Suppressor macrophage (primary cell): Measurements from ENCODE around the gene CLN6.
"Not testable (repeated sequence)": the region's sequence is repeated elsewhere in the genome, so short reads cannot be mapped to it uniquely, and the experiment has no call there.

Source experiments
- DNase-seq, 4 experiments: peaks; one replicate each; pipeline ENCODE4 v3.0.0-alpha.2; 2020 to 2022

The CLN6 gene

DNA sequence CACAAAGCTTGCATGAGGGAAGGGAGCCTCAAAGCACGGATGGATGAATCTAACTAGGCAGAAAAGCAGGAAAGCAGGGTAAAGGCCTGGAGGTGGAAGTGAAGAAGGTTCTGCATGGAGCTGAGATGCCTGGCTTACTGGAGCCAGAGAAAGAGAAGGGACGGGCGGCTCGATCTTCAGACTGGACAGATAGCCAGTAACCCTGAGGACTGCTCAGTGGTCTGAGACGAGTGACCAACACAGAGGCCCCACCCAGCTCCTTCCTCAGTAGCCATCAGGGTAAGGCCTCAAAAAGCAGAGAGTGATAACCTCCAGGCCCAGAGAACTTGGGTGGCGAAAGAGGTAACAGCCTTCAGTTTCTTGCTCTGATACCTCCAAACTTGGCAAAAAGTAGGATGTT, 6.4 kb downstream of the CLN6 start:
- DNase-seq: no peak

DNA sequence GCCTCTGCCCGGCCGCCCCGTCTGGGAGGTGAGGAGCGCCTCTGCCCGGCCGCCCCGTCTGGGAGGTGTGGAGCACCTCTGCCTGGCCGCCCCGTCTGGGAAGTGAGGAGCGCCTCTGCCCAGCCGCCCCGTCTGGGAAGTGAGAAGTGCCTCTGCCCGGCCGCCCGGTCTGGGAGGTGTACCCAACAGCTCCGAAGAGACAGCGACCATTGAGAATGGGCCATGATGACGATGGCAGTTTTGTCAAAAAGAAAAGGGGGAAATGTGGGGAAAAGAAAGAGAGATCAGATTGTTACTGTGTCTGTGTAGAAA, 7.1 kb downstream of the CLN6 start:
- DNase-seq: not testable (repeated sequence)

DNA sequence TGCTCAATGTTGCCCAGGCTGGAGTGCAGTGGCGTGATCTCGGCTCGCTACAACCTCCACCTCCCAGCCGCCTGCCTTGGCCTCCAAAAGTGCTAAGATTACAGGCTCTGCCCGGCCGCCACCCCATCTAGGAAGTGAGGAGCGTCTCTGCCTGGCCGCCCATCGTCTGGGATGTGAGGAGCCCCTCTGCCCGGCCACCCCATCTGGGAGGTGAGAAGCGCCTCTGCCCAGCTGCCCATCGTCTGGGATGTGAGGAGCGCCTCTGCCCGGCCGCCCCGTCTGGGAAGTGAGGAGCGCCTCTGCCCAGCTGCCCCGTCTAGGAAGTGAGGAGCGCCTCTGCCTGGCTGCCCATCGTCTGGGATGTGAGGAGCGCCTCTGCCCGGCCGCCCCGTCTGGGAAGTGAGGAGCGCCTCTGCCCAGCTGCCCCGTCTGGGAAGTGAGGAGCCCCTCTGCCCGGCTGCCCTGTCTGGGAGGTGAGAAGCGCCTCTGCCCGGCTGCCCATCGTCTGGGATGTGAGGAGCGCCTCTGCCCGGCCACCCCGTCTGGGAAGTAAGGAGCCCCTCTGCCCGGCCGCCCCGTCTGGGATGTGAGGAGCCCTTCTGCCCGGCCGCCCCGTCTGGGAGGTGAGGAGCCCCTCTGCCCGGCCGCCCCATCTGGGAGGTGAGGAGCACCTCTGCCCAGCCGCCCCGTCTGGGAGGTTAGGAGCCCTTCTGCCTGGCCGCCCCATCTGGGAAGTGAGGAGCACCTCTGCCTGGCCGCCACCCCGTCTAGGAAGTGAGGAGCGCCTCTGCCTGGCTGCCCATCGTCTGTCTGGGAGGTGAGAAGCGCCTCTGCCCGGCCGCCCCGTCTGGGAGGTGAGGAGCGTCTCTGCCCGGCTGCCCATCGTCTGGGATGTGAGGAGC, 7.7 kb downstream of the CLN6 start:
- not testable (repeated sequence) for DNase-seq

DNA sequence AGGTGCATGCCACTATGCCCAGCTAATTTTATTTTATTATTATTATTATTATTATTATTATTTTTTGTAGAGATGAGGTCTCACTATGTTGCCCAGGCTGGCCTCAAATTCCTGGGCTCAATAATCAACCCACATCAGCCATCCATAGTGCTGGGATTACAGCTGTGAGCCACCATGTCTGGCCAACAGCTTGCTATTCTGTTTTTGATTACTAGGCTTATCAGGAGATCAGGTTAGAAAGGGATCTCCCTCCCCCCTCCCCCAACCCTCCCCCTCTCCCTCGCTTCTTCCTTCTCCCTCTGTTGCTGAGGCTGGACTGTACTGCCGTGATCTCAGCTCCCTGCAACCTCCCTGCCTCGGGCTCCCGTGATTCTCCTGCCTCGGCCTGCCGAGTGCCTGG, 8.6 kb downstream of the CLN6 start:
- no peak for DNase-seq

DNA sequence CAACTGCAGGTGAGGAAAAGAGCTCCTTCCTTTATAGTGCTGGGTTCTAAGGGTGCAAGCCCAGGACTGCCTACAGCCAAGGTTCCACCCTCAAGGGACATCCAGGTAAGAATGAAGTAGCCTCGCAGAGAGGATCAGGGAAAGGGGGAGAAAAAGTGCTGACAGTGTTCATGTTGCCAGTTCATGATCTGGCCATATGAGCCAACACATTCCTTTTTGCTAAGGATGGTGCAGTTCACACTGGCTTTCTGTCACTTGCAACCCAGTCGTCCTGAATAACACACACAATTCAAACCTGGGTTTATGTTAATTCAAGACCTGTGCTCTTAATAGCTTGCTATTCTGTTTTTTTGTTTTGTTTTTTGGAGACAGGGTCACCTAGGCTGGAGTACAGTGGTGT, 9.0 kb downstream of the CLN6 start:
- DNase-seq: no peak

DNA sequence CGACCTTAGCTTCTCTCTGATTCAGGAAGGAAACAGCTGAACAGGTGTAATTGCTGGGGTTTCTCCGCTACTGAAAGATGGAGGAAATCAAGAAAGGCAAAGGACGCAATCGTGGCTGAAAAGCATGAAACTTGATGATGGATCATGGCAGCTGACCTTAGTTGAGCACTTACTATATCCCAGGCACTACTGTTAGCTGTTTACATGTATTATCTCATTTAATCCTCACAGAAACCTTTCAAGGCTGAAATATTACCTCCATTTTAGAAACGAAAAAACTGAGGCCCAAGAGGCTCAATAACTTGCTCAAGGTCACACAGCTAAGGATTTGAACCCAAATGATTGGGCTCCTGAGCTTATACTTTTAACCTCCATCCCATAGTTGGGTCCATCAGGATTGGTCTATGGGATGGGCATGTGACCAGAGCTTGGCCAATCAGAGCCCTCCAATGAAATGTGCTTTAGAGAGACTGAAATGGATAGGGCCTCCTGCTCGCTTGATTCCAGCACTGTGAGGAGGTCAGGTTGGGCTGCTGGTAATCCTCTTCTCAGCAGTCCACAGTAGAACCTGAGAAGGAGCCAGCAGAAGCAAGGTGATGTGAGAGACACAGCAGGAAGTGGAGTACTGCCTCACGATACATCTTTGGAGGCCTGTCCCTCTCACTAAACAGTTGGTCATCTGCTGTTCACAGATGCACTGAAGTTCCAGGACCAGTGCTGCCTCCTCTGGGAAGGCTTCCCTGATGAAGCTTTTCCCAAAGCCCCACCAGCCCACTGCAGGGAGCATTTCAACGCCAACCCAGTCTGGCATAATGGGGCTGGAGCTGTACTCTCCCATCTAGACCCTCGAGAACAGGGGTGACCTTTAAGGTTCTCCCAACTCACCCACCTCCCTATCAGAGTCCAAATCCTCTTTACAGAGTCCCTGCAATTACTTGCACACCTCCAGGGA, 10.4 kb downstream of the CLN6 start:
- no peak for DNase-seq

DNA sequence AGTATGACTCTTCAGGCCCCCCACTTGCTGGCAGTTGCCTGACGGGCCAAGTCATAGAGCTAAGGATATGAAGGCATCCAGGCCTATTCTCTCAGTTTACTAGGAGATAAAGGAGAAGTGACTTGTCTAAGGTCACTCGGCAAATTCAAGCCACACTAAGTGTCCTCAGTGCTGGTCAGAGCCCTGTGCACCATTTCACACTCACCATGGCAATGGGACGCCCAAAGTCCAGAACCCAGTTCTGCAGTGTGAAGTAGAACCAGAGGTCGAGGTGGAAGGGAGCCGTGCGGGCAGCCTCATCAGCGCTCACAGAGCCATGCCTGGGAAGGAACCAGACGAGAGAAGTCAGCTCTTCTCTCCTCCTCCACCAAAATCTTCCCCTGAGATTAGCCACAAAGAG, 11.2 kb downstream of the CLN6 start:
- no peak for DNase-seq

DNA sequence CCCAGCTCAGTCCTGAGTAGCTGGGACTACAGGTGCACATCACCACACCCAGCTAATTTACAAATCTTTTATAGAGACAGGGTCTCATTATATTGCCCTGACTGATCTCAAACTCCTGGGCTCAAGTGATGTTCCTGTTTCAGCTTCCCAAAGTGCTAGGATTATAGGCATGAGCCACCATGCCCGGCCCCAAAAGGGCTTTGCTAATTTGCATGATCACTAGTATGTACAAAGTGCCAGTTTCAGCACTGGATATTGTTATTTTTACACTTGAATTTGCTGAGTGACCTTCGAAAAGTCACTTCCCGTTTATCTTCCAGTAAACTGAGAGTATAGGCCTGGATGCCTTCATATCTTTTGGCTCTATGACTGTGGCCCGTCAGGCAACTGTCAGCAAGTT, 12.2 kb downstream of the CLN6 start:
- peak in 1 of 4 experiments; percentile 22 for DNase-seq

DNA sequence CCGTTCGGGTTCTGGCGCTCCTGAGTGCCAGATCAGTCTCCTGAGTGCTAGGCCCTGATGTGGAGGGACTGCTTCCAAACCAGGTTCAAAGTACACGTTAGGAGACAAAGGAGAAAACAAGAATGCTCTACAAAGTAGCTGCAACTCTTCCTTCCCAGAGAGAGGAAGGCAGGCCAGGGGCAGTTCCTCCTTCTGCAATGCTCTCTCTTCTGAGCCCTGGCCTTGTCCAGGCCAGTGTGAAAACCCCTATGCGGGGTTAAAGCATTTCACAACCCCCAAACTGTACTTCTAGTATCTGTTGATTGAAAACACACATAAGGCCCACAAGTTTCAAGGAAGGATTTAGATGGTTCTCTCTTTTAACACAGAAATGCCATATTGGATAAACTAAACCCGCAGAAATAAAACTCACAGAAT, 14.7 kb downstream of the CLN6 start:
- DNase-seq: peak; percentile 44 to 74 (median 70)

DNA sequence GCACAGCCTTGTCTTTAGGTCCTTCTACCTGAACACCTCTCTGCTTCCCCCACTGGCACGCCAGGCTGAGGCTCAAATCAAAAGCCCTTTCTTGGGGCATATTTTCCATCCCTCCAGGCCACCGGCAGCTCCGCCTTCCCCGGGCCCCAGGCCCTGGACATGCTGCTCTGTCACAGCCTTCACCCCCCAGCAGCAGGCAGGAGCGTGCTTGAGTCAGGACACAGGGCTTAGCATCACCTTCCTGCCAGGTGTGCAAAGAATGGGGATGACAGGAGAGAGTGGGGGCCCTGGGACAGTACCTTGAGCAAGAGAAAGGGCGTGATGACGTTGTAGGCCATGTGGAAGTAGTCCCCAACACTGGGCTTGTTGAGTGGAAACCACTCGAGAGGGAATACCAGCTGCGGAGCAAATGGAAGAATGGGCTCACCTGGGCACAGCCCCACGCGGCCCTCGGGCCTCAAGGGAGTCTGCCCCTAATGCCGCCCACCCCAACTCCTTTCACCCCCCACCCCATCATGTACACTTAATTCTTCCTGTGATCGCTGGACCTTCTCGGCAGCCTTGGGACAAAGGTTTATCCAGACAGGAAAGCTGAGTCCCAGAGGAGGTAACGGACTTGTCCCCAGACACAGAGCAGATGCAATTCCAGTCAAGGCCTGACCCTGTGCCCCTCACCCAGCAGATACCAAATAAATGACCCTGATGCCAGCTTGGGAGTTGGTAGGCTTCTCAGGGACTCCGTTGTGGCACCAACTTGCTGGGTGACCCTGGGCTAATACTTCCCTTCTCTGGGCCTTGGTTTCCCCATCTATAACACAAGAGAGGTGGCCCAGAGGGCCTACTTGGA, 15.3 kb downstream of the CLN6 start:
- no peak for DNase-seq

DNA sequence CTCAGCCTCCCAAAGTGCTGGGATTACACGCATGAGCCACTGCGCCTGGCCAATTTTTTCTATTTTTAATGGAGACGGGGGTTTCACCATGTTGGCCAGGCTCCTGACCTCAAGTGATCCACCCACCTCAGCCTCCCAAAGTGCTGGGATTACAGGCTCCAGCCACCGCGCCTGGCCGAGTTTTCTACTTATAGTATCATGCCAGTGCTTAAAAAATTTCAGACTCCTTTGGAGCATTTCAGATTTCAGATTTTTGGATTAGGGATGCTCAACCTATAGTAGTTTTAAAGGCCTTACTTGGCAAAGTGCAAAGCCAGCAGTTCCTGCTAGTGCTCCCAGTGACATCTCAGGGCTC, 16.1 kb downstream of the CLN6 start:
- not testable (repeated sequence) for DNase-seq

DNA sequence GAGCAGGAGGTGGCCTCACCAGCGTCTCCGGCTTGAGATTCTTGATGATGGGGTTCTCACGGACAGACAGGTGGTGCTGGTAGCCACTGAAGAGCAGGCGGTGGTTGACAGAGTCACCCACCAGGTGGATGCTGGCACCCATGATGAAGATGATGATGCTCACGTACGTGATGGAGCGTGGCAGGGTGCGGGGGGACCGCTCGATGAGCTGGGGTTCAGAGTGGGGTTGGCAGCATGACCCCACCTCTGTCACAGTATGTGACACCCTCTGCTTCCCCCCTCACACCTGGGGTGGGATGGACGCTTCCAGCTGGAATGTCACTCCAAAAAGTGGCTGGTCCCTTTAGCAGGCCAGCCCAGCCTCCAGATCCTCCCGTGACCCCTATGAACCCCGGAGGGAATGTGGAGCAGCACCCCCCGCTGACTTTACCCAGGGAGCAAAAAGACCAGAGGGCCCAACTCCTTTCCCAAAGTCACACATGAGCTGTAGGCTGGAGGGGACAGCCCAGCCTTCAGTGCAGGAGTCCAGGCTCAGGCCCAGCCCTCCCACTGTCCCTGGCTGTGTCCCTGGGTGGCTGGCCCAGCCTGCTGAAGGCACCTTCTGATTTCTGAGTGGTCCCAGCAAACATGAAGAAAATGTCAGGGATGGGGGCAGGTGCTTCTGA, 17.7 kb downstream of the CLN6 start:
- DNase-seq: no peak

DNA sequence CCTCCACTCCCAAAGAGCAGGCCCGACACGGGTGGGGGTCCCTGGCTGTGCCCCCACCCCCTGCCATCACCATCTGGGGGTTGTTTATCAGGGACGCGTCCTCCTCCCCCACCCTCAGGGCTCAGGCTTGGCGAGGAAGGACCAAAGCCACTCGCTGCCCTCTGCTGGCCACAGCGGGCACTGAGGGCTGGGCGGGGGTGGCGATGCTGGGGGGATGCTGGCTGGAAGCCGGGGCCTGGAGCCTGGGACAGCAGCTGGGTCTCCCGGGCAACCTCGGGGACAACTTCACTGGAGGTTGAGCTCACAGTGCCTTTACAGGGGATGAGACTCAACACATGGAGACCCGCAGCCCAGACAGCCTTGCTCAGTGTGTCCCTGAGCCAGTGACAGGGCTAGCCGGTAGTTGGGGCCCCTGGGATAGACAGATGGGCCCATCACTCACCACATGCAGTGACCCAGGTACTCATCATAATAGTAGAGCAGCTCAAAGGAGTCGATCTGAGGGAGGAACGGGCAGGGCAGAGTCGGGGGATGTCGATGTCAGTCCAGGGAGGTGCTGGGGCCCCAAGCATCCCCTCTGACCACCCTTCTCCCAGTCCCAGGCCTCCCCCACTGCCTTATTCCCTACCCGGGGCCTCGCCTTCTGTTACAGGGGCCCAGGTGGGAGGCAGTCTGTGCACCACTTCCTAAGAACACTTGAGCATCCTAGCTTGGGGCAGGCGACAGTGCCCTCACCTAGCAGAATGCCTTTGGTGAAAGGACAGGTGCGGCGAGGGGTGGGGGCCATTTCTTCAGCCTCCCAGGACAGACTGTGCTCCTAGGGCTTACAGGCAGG, 18.5 kb downstream of the CLN6 start:
- peak; percentile 46 to 73 (median 60) for DNase-seq

DNA sequence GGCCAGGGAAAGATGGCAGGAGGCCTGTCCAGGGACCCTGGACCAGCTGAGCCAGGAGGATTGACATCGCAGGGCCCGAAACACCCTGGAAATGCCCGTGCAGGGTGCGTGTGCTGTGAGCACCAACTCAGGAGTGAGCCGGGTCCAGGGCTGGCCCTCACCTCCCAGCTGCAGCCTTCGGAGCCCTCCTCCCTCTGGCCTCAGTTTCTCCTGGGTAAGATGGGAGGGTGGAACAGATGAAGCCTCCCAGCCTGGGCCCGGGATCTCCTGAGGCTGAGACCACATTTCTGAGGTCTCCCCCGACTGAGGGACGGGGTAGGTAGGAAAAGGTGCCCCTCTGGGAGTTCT, 19.1 kb downstream of the CLN6 start:
- DNase-seq: no peak

DNA sequence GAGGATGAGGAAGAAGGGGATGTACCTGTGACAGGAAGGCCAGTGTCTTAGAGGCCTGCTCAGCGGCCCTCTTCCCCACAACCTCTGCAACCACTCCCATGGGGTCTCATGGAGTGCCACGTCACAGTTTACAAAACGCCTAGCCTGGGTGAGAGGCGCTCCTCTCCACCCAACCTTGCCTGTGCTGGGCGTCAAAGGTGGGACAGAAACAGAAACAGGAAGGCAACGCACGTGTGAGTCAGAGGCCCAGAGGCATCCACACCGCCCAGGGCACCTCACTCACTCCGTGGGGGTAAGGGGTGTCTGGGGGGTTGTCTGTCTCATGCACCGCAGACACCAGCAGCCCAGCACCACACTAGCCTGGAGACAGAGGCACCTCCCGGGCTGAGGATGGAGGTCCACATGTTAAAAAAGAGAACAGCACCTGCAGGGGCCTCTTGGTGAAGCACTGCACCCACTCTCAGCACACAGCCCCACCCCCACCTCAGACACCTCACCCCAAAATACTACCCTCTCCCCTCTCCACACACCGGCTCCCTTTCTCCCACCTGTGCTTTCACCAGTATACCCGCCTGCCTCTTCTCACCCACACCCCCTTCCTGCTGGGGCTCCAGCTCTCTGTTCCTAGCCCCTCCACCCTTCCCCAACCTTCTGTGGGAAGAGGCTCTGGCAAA, 19.7 kb downstream of the CLN6 start:
- DNase-seq: no peak

DNA sequence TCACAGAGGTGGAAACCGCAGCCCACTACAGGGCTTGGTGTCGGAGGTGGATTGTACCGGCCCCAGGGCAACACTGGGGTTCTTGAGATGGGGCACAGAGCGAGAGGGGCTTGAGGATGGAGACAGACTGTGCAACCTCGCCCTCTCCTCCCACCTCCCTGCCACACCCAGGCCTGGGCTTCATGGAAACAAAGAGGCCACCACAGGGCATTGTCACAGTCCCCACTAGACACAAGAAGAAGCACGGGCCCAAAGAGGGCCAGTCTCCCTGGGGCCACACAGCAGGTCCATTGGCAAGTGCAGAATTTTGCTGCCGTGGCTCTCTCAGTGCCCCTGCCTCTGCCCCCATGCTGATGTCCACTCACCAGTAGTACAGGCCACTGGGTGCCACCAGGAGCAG, 20.3 kb downstream of the CLN6 start:
- no peak for DNase-seq

DNA sequence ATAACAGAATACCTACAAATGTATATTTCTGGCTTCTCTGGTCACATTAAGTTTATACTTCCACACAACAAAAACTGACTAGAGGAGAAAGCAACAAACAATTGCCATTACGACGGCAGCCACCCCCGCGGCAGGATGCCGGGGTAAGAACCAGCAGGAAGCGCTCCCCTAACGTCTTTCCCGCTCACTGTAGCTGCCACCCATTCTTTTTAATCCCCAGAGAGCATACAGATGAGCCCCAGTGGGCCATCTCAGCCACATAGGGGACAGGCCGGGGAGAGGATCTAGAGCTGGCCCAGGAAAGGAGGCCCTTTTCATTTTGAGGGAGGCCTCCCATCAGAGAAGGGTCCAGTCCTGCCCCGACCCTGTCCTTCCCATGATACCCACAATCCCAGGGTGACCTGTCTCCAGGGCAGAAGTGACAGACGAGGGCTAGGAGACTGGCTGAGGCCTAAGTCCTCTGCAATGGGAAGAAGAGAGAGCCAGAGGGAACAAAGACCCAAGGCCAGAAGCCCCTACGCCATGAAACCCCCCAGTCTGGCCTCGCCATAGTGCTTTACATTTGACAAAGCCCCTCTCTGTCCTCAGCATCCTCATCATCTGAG, 20.8 kb downstream of the CLN6 start:
- no peak for DNase-seq

DNA sequence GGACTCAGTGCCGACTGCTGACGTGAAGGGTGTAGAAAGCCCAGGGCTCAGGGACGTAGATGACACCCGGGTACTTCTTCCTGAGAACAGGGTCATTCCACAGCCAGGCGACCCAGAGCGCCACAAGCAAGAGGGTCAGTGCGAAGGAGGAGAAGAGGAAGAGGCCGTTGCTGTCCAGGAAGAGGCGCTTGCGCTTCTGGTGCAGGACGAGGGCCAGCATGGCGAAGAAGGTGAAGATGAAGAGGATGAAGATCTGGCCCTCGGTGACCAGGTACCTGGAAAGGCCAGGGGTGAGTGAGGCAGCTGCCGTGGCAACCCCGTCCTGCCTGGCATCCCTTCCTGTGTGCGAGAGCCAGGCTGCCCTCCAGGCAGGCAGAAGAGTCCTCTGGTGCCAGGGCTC, 21.4 kb downstream of the CLN6 start:
- no peak for DNase-seq

DNA sequence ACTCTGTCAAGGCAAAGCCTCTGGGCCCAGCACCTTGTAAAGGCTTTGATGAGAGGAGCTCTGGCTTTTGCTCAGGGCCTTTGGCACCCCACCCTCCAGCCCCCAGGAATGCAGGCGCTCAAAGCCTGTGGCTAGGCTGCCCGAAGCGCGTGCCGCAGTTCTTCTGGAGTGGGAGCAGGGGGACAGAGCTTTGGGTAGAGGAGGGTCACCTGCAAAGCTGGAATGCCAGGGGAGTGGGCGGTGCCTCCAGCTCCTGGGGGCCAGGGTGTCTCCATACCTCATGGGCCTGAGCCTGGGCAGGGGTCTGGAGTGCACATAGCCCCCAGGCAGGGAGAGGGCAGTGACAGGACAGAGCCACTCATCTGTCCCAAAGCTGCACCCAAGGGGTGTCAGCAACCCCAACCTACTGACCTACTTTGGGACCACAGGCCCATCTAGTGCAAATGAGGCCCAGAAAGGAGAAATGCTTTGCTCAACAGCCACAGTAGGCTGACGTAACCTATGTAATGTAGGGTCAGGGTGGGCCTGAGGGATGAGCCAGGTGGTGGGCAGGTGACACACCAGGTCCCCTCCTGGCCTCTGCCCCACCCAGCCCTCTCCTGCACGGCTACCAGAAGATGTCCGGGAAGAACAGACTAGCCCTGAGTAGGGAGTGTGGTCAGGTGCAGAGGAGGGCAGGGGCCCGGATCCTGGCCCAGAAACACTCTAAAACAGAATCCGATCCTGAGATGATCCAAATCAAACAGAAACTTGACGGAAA, 22.2 kb downstream of the CLN6 start:
- no peak for DNase-seq

DNA sequence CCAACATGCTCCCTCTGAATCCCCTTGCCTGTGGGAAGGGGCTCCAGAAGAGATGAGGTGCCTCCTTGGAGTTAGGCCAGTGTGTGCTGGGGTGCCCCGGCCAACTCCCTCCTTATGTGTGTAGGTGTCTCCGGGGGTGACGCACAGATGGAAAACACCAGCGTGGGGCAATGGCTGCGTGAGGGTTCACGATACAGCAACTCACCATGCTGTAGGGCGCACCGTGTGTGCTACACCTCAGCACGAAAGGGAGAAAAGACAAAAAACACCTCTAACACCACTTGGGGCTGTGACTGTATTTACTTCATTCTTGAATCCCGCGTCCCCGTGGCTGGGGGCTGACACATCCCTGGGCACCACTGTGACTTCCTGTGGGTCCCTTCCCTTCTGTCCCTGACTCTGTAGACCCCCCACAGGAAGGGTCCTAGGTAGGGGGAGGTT, 22.8 kb downstream of the CLN6 start:
- DNase-seq: no peak
